ENCODE measurements around the gene PLEKHM1.
"Not testable (repeated sequence)": the region's sequence is repeated elsewhere in the genome, so short reads cannot be mapped to it uniquely, and the experiment has no call there.

GRCh38 chr17:45492156-45492555 lies 1.6 kb upstream of the PLEKHM1 start:
- TF ChIP-seq CTCF, POLR2AphosphoS5, EP300, POLR2A (IDR thresholded peaks at IDR 0.05): not testable (repeated sequence)

Data from suprapubic skin (tissue), 4 donors.